ENCODE results near the gene MRPL47.

The MRPL47 gene

DNA sequence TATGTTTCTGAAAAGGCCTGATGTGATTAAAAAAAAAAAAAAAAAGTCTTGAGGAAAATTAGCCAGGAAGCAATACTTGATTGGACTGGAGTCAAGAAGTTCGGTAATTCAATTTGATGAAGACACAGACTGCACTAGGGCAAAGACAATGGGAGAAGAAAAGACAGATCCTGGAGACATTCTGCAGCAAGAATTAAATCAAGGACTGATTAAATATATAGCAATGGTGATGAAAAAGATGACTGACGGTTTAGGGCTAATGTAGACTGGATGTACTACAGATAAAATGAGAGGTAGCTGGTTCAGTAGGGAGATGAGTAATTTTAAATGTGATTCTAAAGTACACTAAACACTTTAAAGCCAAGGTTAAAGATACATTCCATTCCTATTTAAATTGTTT, 13.8 kb downstream of the MRPL47 start:
- no peak for DNase-seq

DNA sequence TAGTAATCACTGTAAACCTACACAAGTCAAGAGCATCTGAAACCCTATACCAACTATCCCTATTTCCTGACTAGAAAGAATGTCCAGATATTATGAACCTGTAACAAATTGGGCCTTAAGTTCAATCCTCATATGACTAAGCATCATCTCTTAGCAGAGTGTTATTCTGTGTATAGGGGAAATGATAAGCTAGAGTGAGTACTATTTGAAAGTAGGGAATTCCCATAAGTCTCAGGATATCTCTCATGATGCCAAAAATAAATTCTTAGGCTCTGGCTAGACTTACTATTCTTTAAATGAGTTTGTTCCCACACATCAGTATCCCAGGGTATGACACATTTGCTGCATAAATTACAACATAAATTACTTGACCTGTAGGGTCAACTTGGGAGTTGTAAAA, 15.3 kb downstream of the MRPL47 start:
- peak in 1 of 5 donors; percentile 5 for DNase-seq

- no peak for DNase-seq
Observed at GRCh38 chr3:179580992-179581391, 23.4 kb downstream of the MRPL47 start.

GRCh38 chr3:179565496-179565895, 38.9 kb downstream of the MRPL47 start:
- DNase-seq, result peak in 1 of 5 donors; percentile 42

- DNase-seq, result peak; percentile 35 to 79 (median 53)
Observed at GRCh38 chr3:179563271-179563783, 41.1 kb downstream of the MRPL47 start.

DNA sequence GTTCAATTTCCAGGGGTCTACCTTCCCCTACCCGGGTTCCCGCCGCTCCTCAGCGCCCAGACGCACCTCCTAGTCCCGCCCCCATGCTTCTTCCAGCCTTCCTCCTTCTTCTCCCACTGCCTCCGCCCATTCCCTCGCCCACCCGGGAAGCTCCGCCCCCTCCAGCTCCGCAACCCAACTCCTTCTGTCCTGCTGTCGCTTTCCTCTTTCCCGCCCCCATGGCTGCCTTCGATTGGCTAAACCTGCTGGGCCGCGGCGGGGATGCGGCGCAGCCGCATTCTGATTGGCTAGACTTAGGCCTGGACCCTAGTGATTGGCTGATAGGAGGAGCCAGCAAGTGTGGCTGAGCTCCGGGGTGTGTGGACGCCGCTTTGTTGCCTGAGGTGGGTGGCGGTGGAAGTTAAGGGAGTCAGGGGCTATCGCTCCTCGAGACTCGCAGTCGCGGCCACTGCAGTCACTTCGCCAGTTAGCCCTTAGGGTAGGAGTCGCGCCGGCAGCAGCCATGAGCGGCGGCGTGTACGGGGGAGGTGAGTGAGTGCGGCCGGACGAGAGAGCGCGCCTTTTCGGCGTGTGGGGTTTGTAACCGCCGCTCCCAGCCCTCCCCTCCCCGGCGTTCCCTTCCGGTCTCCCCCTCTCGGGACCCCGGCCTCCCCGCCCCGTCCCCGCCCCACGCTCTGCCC, 41.7 kb downstream of the MRPL47 start, which contains the start of gene ACTL6A:
ACTL6A (plus strand) TSS at position 336 of the 680 bp plus-strand sequence; CDS start at position 503, 167 bp downstream.
- peak; percentile 95 to 99 (median 98) for DNase-seq

GRCh38 chr3:179560791-179561190, 43.6 kb downstream of the MRPL47 start:
- no peak for DNase-seq

DNA sequence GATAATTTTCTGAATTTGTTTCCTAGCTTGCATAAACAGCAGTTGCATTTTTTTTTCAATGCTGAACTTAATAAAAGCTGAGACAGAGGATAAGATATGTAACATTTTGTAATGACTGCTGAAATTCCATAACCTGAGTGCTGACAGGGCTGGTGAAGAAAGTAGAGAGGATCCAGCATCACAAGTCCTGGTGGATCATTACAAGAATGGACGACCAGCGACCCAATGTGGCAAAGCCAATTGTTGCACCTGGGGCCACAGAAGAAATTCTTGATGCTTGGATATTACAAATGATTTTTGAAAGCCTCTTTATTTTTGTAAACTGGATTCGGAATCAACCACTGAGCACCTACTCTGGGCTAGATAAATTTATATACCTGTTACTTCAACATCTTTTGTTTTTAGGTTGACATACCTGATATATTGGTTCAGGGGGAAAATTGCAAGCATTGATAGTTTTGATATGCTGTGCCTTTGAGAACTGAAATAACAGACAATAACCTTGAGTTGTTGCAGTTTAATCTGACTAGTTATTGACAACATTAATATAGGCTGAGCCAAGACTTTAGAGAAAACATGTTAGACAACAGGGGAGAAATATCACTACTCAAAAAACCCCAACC, 45.6 kb downstream of the MRPL47 start:
- peak in 3 of 5 donors; percentile 9 to 45 (median 25) for DNase-seq

DNA sequence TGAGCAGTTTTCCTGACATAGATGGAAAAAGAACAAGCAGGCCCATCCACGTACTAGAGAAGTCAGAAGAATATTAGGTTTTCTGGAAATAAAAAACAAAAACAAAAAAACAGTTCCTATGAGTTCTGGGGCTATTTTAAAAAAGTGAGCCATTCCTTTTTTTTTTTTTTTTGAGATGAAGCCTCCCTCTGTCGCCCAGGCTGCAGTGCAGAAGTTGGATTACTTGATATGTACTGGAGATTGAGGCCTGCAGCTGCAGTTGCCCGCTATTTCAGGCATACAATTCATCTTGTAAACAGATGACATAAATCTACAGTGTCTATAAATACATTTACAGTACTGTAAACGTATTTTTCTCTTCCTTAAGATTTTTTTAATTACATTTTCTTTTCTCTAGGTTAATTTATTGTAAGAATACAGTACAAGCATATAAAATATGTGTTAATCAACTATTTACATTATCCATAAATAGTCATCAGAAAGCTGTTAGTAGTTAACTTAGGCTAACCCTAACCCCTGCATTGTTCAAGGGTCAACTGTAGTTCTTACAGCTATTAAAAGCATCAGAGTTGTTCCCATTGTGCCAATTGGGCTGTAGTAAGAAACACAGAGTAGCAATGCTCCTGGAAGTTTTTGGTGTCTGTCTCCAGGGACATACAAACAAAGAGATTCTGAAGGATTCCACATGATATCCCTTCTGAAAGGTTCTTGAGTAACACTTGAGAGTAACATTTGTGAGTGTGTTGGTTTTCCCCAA, 52.9 kb downstream of the MRPL47 start:
- no peak for DNase-seq

DNA sequence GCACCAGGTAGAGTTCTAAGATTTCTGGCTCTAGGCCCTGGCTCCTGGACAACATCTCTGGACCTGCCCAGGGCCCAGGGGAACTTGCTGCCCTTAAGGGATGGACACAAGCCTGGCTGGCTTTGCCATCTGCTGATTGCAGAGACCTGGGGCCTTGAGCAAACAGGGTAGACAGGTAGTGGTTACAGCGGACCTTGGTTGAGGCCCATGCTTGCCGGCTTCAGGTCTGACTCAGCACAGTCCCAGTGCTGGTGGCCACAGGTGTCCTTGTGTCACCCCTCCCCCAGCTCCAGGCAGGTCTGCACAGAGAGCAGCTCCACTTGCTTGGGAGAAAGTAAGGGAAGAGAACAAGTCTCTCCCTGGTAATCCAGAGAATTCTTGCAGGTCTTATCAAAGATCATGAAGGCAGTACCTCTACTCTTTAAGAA, 57.6 kb downstream of the MRPL47 start:
- DNase-seq, result no peak

DNA sequence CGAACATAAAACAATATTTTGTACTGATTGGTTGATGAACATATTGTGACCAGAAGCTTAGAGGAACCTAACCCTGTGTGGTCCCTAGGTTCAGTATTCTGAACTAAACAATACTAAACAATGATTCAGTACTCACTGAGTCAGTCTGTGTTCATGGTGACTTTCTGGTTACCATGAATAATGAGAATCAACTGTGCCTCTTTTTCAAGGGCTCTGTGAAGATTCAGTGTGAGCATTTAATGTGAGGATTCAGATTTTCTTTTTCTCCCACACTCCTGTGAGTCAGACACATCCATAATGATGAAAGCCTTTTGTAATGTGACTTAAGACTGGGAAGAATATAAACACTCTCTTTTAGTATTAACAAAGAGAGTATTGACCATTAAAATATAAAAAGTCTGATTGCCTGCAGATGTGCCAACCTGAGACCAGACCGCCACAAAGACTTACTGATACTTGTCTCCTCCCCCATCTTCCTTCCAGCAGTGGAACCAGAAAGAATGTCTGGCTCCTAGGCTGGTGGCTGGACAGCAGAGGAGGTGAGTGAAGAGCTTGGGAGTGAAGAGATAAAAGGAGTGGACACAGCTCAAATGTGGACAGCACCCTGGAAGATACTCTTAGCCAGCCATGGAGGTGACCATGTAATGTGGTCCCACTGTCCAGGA, 59.3 kb downstream of the MRPL47 start:
- no peak for DNase-seq

- DNase-seq, result no peak
Observed at GRCh38 chr3:179542375-179542774, 62.1 kb downstream of the MRPL47 start.

DNA sequence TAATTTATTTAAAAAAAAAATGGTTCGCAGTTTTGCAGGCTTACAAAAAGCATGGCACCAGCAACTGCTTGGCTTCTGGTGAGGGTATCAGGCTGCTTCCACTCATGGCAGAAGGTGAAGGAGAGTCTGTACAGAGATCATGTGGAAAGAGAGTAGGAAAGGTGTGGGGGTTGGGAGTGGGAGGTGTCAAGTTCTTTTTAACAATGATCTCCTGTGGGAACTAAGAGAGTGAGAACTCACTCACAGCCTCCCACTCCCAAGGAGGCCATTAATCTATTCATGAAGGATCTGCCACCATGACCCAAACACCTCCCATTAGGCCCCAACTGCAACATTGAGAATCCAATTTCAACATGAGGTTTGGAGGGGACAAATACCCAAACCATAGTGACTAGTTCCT, 62.8 kb downstream of the MRPL47 start:
- no peak for DNase-seq

- DNase-seq, result no peak
Observed at GRCh38 chr3:179541094-179541493, 63.3 kb downstream of the MRPL47 start.
